ENCODE results near the gene SLC2A13. TPM values are rescaled to one million over a fixed set of nuclear protein-coding genes. Genes with fewer than 3 reads are reported as not detected.

Gene SLC2A13
- total and polyA plus RNA-seq, 5 donors = 2.8 to 15.5 (median 7.2) TPM

DNA sequence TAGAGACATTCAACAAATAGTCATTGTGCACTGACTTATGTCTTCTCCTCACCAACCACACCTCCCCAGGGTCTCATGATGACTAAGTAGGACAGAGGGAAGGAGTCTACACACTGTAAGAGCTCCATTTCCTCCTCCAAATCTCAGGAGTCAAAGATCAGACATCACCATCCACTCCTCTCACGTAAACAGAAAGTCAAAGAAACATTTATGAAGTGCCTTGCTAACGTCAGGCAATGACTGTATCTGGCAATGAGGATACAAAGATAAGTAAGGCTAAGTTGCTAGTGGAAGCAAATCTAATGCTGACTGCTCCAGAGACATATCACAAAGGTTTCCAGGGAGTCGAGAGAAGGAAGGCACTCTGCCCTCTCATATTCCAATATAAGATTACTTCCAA is 88.9 kb downstream of the SLC2A13 start:
- no peaks in the 10 kb centered on the region for H3K9me3 ChIP-seq (ENCODE audit: control insufficient read depth, low read length)
- DNase-seq (no peak), ATAC-seq (peak; percentile 85 to 93)
- no peaks in the 10 kb centered on the region for H3K4me1 ChIP-seq (ENCODE audit: control insufficient read depth, insufficient read depth, low read length)
- no peak overlapping the region for H3K27ac ChIP-seq (ENCODE audit: low read length)
- no peaks in the 10 kb centered on the region for H3K27me3 ChIP-seq (ENCODE audit: control insufficient read depth, insufficient read depth)
- intact Hi-C loops (cut with DNase I) = no loop called here
- H3K4me3 ChIP-seq (ENCODE audit: low read length) = no peak overlapping the region
- WGBS = 29% methylated on average over 3 of the region's 3 CpGs

DNA sequence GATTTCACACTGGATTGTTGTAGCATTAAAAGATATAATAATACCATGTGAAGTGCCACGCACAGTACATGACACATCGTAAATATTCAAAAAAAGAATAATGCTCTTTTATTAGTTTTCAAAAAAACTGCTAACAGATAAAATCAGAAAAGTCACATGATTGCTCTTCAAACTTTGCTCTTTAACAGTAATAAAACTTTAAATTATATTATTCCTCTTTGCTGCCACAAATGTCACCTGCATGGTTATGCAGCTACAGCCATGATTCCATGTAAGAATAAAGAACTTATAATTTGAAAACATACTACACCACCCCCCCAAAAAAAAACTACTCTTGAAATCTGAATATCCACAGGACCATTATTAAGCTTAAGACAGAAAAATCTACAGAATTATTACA is 90.0 kb downstream of the SLC2A13 start:
- peaks cover 4% of the 10 kb centered on the region for H3K4me1 ChIP-seq (ENCODE audit: control insufficient read depth, insufficient read depth, low read length)
- ATAC-seq (no peak), DNase-seq (no peak)
- H3K27me3 ChIP-seq (ENCODE audit: control insufficient read depth, insufficient read depth) = no peaks in the 10 kb centered on the region
- no peak overlapping the region for H3K27ac ChIP-seq (ENCODE audit: low read length)
- WGBS = 98% methylated on average over 2 of the region's 2 CpGs
- intact Hi-C loops (cut with DNase I) = loop anchor here in 1 of 4 donors (2.0 kb wide), 1 partner anchor 15 kb away; no protein-coding TSS in a partner anchor
- H3K4me3 ChIP-seq (ENCODE audit: low read length) = no peak overlapping the region
- H3K9me3 ChIP-seq (ENCODE audit: control insufficient read depth, low read length) = no peaks in the 10 kb centered on the region

DNA sequence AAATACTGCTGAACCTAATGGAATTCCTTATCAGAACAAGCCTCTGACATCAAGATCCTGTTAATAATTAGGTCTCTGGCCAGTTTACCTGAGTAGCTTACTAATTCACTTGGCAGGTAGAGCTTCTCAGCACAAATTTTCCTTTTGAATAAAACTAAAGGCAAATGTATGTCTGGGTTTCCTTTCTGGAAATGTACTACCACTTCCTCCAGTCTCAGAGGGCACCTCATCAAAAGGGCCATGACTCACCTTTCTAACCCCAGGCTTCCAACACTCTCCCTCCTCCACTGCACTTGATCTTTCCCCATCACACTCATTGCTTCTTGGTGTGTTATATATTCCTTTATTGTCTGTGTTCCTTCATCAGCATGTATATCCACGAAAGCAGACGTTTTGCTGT is 90.5 kb downstream of the SLC2A13 start:
- no peak overlapping the region for H3K4me3 ChIP-seq (ENCODE audit: low read length)
- ATAC-seq = no peak
- no peak for DNase-seq
- peaks cover 4% of the 10 kb centered on the region for H3K4me1 ChIP-seq (ENCODE audit: control insufficient read depth, insufficient read depth, low read length)
- no peaks in the 10 kb centered on the region for H3K27me3 ChIP-seq (ENCODE audit: control insufficient read depth, insufficient read depth)
- intact Hi-C loops (cut with DNase I) = loop anchor here in 1 of 4 donors (2.0 kb wide), 1 partner anchor 15 kb away; no protein-coding TSS in a partner anchor
- 94% methylated on average over 2 of the region's 2 CpGs for WGBS
- no peak overlapping the region for H3K27ac ChIP-seq (ENCODE audit: low read length)
- no peaks in the 10 kb centered on the region for H3K9me3 ChIP-seq (ENCODE audit: control insufficient read depth, low read length)

DNA sequence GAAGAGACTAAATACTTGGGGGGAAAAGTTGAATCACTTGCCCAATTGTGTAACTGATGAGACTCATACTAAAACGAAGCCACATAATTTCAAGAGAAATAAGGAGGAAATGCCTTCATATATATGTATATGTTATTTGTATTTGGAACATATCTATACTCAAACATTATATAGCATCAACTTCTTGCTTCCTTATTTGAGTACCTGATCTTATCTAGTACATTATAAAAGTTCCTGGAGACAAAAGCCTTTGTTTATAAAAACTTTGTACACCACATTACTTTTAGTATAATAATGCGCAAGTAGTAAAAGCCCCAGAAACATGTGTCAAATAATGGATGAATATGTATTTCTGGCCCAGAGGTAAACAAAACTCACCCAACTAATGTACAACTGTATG is 92.0 kb downstream of the SLC2A13 start:
- no peaks in the 10 kb centered on the region for H3K9me3 ChIP-seq (ENCODE audit: control insufficient read depth, low read length)
- H3K4me3 ChIP-seq (ENCODE audit: low read length) = no peak overlapping the region
- no peaks in the 10 kb centered on the region for H3K27me3 ChIP-seq (ENCODE audit: control insufficient read depth, insufficient read depth)
- H3K4me1 ChIP-seq (ENCODE audit: control insufficient read depth, insufficient read depth, low read length) = peaks cover 4% of the 10 kb centered on the region
- no peak for DNase-seq
- ATAC-seq = no peak
- H3K27ac ChIP-seq (ENCODE audit: low read length) = no peak overlapping the region
- intact Hi-C loops (cut with DNase I) = loop anchor here in 2 of 4 donors (2.0 to 5.0 kb wide), 2 partner anchors 17 to 93 kb away; partner anchors contain the start of gene SLC2A13 (in 1 of the 2)
- 79% methylated on average over 2 of the region's 2 CpGs for WGBS

DNA sequence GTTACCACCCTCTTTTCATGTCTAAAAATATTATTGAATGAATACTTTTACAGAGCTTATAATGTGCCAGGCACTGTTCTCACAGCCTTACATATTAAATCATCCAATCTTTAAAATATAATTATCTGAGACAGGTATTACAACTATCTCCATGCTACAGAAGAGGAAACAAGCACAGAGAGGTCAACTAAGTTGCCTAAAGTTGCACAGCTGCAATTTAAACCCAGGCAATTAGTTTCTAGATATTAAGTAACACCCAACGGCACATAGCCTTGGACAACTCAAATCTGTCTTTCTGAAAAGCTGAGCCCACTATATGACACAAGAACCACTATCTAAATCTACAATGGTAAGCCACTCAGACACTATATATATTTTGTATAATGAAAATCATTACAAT is 92.6 kb downstream of the SLC2A13 start:
- ATAC-seq (no peak), DNase-seq (no peak)
- H3K4me3 ChIP-seq (ENCODE audit: low read length) = no peak overlapping the region
- H3K4me1 ChIP-seq (ENCODE audit: control insufficient read depth, insufficient read depth, low read length) = peaks cover 4% of the 10 kb centered on the region
- no peaks in the 10 kb centered on the region for H3K27me3 ChIP-seq (ENCODE audit: control insufficient read depth, insufficient read depth)
- WGBS = 85% methylated on average over 1 of the region's 1 CpG
- intact Hi-C loops (cut with DNase I) = loop anchor here in 1 of 4 donors (5.0 kb wide), 1 partner anchor 94 kb away; the partner anchor contains the start of gene SLC2A13
- H3K9me3 ChIP-seq (ENCODE audit: control insufficient read depth, low read length) = no peaks in the 10 kb centered on the region
- H3K27ac ChIP-seq (ENCODE audit: low read length) = no peak overlapping the region

DNA sequence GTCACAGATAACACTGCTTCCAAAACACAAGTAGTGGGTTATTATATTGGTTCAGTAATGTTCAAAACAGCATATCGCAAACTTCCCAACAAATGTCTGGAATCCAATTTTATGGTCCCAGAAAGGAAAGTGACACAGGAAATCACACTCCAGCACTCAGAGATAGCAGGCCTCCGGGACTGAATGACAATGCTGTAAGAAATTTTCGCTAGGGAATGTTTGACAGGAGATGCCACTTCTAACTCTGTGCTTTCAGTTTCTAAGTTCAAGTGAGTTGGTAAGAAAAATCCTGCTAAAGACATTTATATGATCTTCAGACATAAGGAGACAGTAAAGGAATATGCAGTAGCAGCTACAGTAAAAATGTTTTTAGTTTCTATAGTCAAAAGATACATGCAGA is 93.2 kb downstream of the SLC2A13 start:
- no peak overlapping the region for H3K4me3 ChIP-seq (ENCODE audit: low read length)
- H3K27ac ChIP-seq (ENCODE audit: low read length) = no peak overlapping the region
- H3K9me3 ChIP-seq (ENCODE audit: control insufficient read depth, low read length) = no peaks in the 10 kb centered on the region
- no peak for ATAC-seq
- peaks cover 4% of the 10 kb centered on the region for H3K4me1 ChIP-seq (ENCODE audit: control insufficient read depth, insufficient read depth, low read length)
- intact Hi-C loops (cut with DNase I) = loop anchor here in 1 of 4 donors (5.0 kb wide), 1 partner anchor 95 kb away; the partner anchor contains the start of gene SLC2A13
- DNase-seq = no peak
- no peaks in the 10 kb centered on the region for H3K27me3 ChIP-seq (ENCODE audit: control insufficient read depth, insufficient read depth)
- WGBS = 13% methylated on average over 3 of the region's 3 CpGs

DNA sequence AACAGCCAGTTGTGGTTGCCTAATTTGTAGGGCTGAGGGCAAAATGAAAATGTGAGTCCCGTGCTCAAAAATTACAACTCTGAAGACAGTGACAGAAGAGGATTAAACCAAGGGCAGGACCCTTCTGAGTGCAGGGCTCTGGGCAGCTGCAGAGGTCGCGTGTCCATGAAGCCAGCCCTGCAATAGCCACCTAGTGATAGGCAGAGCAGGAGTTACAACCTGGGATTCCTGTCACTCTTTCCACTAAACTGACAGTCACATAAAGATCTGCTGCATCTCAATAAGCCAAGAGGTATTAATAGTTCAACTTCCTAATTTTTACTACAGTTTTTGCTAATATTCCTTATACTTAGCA is 94.1 kb downstream of the SLC2A13 start:
- intact Hi-C loops (cut with DNase I) = loop anchor here (2.0 to 5.0 kb wide), 2 partner anchors 95 to 96 kb away; partner anchors contain the start of gene SLC2A13 (in 4 of the 4)
- peak overlapping the region; percentile 51 for H3K4me3 ChIP-seq (ENCODE audit: low read length)
- H3K9me3 ChIP-seq (ENCODE audit: control insufficient read depth, low read length) = no peaks in the 10 kb centered on the region
- ATAC-seq = peak; percentile 44 to 66
- WGBS = 72% methylated on average over 3 of the region's 3 CpGs
- H3K4me1 ChIP-seq (ENCODE audit: control insufficient read depth, insufficient read depth, low read length) = peaks cover 4% of the 10 kb centered on the region
- peak overlapping the region; percentile 53 for H3K27ac ChIP-seq (ENCODE audit: low read length)
- DNase-seq = no peak
- H3K27me3 ChIP-seq (ENCODE audit: control insufficient read depth, insufficient read depth) = no peaks in the 10 kb centered on the region

DNA sequence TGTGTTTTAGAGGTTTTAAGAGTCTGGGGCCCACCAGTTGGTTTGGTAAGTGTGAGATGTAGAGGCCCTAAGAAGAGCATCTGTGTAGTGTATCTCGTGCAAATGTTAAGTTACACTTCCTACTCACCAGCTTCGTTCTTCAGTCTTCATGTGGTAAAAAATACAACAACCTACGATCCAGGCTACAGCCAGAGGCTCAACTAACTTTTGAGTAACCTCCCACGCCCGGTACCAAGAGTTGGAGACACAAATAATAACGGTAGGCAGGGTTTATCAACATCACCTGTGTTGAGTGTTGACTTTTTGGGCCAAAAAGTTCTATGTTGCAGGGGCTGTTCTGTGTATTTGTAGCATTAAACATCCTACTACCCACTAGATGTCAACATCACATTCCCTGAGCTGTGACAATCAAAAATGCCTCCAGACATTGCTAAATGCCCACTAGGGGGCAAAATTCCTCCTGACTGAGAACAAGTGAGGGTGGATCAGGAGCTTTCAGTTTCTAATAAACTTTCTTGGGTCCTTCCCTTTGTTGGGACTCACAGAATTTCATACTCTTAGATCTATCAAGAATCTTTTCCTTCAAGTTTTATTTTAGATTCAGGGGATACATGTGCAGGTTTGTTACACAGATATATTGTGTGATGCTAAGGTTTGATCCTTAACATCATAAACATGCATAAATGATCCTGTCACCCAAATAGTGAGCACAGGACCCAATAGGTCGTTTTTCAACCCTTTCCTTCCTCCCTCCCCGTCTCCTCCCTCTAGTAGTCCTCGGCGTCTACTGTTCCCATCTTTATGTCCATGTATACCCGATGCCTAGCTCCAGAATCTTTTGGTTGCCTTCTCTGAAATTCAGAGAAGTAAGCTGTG is 94.7 kb downstream of the SLC2A13 start:
- H3K27me3 ChIP-seq (ENCODE audit: control insufficient read depth, insufficient read depth) = no peaks in the 10 kb centered on the region
- 62% methylated on average over 11 of the region's 11 CpGs for WGBS
- peak overlapping the region; percentile 51 for H3K4me3 ChIP-seq (ENCODE audit: low read length)
- ATAC-seq = peak; percentile 94
- peak overlapping the region; percentile 53 for H3K27ac ChIP-seq (ENCODE audit: low read length)
- DNase-seq = peak in 1 of 3 donors; percentile 26
- H3K4me1 ChIP-seq (ENCODE audit: control insufficient read depth, insufficient read depth, low read length) = peaks cover 4% of the 10 kb centered on the region
- H3K9me3 ChIP-seq (ENCODE audit: control insufficient read depth, low read length) = no peaks in the 10 kb centered on the region
- intact Hi-C loops (cut with DNase I) = loop anchor here (2.0 to 5.0 kb wide), 2 partner anchors 96 kb away; partner anchors contain the start of gene SLC2A13 (in 4 of the 4)

DNA sequence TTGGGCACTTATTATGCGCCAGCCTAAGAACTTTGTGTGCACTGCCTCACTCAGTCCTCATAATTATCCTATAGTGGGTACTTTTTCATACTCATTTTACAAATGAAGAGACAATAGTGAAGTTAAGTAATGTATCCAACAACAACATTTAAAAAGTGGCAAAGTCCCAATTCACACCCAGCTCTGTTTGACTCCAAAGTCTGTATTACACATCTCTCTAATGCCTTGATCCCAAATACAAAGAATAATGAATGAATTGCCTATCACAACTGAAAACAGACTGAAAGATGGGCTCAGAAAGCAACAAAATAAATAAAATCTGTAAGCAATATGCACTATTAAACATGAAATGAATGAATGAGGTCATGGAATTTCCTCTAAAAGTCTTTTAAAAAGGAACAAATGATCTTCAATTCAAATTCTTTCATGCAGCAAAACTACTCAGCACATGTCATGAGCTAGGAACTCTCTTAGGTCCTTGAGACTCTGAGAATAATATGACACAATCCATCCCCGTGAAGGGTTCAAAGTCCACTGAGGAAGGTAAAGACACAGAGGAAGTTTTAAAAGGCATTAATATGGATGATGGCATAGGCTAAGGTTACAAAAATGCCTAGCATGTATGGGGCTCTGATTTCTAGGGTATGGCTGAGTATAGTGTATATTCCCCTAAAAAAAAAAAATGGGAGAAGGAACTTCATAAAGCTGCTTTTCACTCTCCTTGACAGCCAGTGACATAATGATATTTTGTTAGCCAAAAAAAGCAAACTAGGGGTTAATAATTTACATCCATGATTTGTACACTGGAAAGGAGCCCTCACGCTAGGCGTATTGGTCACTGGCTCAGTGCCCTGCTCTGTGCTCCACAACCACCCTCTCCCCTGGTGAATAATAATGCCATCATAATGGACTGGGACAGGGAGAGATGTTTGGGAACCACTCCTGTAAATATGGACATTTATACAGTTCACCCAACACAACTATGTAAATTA is 103.4 kb downstream of the SLC2A13 start:
- 83% methylated on average over 4 of the region's 4 CpGs for WGBS

DNA sequence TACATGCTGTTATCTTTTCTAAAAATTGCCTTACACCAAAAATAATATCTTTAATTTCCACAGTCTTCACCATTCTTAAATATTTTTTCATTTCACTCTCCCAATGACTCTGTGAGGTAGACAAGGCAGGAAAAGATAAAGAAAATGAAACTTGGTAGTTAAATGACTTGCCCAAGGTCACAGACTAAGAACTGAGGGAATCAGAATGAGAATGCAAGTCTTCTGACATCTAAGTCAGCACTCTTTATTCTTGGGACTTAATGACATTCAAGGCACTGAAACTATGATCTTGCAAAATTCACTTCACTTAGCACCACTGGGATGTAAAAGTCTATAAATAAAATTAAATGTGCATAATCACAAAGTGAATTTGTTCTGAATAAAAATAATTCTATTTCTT is 104.5 kb downstream of the SLC2A13 start:
- Histone ChIP-seq H3K4me1 (ENCODE audit: control insufficient read depth, insufficient read depth, low read length) (no peaks in the 10 kb centered on the region), H3K27ac (ENCODE audit: low read length) (no peak overlapping the region), H3K27me3 (ENCODE audit: control insufficient read depth, insufficient read depth) (no peaks in the 10 kb centered on the region), H3K9me3 (ENCODE audit: control insufficient read depth, low read length) (no peaks in the 10 kb centered on the region), H3K4me3 (ENCODE audit: low read length) (no peak overlapping the region)
- intact Hi-C loops (cut with DNase I) = no loop called here
- ATAC-seq (no peak), DNase-seq (no peak)

More for the DNA sequence above, 103.4 kb downstream of the SLC2A13 start:
- Histone ChIP-seq H3K4me3 (ENCODE audit: low read length) (no peak overlapping the region), H3K27me3 (ENCODE audit: control insufficient read depth, insufficient read depth) (no peaks in the 10 kb centered on the region), H3K4me1 (ENCODE audit: control insufficient read depth, insufficient read depth, low read length) (no peaks in the 10 kb centered on the region), H3K9me3 (ENCODE audit: control insufficient read depth, low read length) (no peaks in the 10 kb centered on the region), H3K27ac (ENCODE audit: low read length) (no peak overlapping the region)
- no peak for DNase-seq
- ATAC-seq = no peak
- intact Hi-C loops (cut with DNase I) = no loop called here

All from right cardiac atrium (tissue), 5 donors.